ENCODE results near the gene AZU1.

Gene AZU1

GRCh38 chr19:796692-797527 lies 30.7 kb upstream of the AZU1 start, which contains the start of gene PTBP1 (continued):
- TF ChIP-seq MEIS1 (CRISPR knock-in tag; IDR thresholded peaks at IDR 0.05; ENCODE audit: borderline replicate concordance) (no peak), ZNF24 (tag by site-specific recombination; IDR thresholded peaks at IDR 0.05) (peak; percentile 88), ZNF76 (tag by site-specific recombination; IDR thresholded peaks at IDR 0.05; ENCODE audit: borderline replicate concordance, low read depth) (peak; percentile 93), HOXD13 (CRISPR knock-in tag; IDR thresholded peaks at IDR 0.05; ENCODE audit: borderline replicate concordance) (no peak), SALL2 (tag by site-specific recombination; IDR thresholded peaks at IDR 0.05; ENCODE audit: borderline replicate concordance) (no peak), EGR2 (tag by site-specific recombination; IDR thresholded peaks at IDR 0.05; ENCODE audit: low read depth) (peak; percentile 77), ZNF266 (tag by site-specific recombination; IDR thresholded peaks at IDR 0.05; ENCODE audit: low read depth) (no peak), ZNF37A (tag by site-specific recombination; IDR thresholded peaks at IDR 0.05) (no peak), PRDM4 (tag by site-specific recombination; IDR thresholded peaks at IDR 0.05) (no peak), ZNF610 (tag by site-specific recombination; IDR thresholded peaks at IDR 0.05; ENCODE audit: borderline replicate concordance) (no peak), ZNF449 (tag by site-specific recombination; IDR thresholded peaks at IDR 0.05) (0 out of 2 replicates have a peak, but pooled peaks have one; percentile 22), ZNF174 (tag by site-specific recombination; IDR thresholded peaks at IDR 0.05) (no peak), ZNF660 (tag by site-specific recombination; IDR thresholded peaks at IDR 0.05) (peak; percentile 67), MZF1 (tag by site-specific recombination; IDR thresholded peaks at IDR 0.05; ENCODE audit: borderline replicate concordance) (no peak), ZNF138 (tag by site-specific recombination; IDR thresholded peaks at IDR 0.05; ENCODE audit: borderline replicate concordance) (no peak), ZNF585B (tag by site-specific recombination; IDR thresholded peaks at IDR 0.05) (no peak), ZNF433 (tag by site-specific recombination; IDR thresholded peaks at IDR 0.05; ENCODE audit: low read depth) (no peak), ZNF404 (tag by site-specific recombination; IDR thresholded peaks at IDR 0.05) (no peak), ZBTB1 (tag by site-specific recombination; IDR thresholded peaks at IDR 0.05) (no peak), ELK4 (IDR thresholded peaks at IDR 0.05; ENCODE audit: borderline replicate concordance, low read depth, low read length) (no peak), ZNF175 (tag by site-specific recombination; IDR thresholded peaks at IDR 0.05) (no peak), INSM2 (tag by site-specific recombination; IDR thresholded peaks at IDR 0.05) (peak; percentile 51), ZNF391 (tag by site-specific recombination; IDR thresholded peaks at IDR 0.05; ENCODE audit: borderline replicate concordance, low read depth) (peak; percentile 37; the same call in 1 of the 2 replicates), ZNF704 (tag by site-specific recombination; IDR thresholded peaks at IDR 0.05) (no peak), TCF7L2 (IDR thresholded peaks at IDR 0.05; ENCODE audit: borderline replicate concordance, low read depth, low read length) (no peak), ZNF148 (tag by site-specific recombination; IDR thresholded peaks at IDR 0.05; ENCODE audit: borderline replicate concordance) (no peak)

Measured in HEK293 (cell line).